Fibroblast of skin of scalp (primary cell): Measurements from ENCODE around the gene CDHR4.
"Not testable (repeated sequence)": the region's sequence is repeated elsewhere in the genome, so short reads cannot be mapped to it uniquely, and the experiment has no call there.

Experiments
- DNase-seq: peaks from one replicate; pipeline ENCODE4 v3.0.0-alpha.2; 2013

The CDHR4 gene

DNA sequence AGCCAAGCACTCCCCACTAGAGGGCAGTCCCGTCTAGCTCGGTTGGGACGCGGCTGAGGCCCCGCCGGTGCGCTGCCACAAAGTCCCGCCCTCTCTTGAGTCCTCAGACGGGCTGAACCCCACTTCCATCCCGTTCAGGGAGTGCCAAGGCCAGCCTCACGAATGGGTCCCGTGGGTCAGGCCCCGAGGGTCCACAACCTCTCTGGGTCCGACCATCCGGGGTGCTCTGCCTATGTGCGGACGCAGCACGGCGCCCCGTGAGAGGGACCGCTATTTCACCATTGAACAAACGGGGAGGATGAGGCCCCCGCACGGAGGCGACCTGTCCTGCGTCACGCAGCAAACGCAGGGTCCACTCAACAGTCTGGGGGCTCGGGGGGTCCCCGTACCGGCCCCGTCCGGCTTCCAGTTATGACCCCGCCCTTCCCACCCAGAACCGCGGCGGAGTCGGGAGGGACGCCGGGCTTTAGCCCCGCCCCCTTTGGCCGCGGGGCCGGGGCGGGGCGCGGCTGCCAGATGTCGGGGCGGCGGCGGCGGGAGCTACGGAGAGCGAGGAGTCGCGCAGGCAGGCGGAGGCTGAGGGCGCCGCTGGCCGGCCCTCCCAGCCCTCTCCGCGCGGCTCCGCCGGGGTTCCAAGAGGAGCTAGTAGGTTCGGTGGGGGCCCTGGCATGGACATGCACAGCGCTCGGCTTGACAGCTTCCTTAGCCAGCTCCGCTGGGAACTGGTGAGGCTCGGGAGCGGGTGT lies 3.2 kb upstream of the CDHR4 start, which contains the start of gene INKA1:
Gene INKA1 (plus strand): TSS at position 543 of the 746 bp plus-strand sequence. CDS start 132 bp downstream, at position 675.
- DNase-seq: peak; percentile 82

- DNase-seq: no peak
These were observed 1.5 kb upstream of the CDHR4 start for GRCh38 chr3:49801160-49801559.

GRCh38 chr3:49799105-49799504 lies 568 bp downstream of the CDHR4 start:
- DNase-seq: no peak

DNA sequence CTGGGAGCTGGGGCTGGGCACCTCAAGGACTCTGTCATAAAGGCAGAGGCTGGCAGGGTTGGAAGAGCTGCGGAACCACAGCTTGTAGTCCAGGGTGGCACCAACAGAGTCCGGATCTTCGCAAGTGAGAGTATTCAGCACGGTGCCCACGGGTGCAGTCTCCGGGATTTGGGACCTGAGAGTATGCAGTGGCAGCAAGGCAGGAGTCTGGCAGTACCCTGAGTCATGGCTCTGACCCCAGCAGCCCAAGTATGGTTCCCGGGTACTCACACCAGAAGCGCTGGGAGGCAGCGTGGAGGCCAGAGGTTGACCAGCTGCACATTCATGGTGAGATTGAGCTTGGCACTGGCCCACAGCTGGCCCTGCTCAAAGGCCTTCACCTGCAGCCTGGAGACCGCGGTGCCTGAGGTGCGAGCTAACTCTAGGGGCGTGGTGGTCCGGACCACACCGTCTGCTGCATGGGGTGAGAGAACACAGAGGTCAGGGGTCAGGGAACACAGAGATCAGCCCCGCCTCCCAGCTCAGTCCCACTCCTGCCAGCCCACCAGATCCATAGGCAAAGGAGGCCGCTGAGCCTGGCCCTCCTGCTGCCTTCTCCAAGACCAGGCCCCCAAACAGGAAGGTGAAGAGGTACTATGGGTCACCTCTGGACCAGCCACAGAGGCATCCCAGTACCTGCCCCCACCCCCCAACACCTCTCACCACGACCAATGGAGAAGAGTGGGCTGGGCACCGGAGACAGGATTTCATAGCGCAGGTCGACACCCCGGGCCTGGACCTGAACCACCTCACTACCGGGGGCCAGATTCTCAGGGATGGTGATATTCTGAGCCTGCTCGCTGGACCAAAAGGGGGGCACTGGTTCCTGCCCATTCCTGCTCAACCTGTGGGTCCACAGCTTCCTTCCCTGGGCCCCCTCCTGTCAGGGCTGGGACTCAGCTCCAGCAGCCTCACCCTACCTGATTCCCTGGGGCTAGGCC lies 4.5 kb downstream of the CDHR4 start:
- DNase-seq: no peak

DNA sequence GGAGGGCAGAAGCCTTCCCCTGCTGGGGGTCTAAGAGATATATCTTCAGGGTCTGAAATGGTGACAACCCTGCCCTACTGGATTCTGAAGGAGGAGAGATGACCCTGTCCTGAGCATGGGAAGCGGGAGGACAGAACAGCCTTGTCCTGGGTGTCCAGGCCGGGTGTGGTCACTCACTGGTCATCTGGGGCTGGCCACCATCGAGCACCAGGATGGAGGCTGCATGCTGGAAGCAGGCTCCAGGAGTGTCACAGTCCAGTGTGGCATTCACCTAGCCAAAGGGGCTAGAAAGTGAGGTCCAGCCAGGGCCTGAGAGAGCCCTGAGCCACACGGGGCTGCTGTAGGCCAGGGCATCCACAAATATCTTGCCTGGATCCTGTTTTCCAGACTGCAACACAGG lies 5.2 kb downstream of the CDHR4 start:
- DNase-seq: no peak

DNA sequence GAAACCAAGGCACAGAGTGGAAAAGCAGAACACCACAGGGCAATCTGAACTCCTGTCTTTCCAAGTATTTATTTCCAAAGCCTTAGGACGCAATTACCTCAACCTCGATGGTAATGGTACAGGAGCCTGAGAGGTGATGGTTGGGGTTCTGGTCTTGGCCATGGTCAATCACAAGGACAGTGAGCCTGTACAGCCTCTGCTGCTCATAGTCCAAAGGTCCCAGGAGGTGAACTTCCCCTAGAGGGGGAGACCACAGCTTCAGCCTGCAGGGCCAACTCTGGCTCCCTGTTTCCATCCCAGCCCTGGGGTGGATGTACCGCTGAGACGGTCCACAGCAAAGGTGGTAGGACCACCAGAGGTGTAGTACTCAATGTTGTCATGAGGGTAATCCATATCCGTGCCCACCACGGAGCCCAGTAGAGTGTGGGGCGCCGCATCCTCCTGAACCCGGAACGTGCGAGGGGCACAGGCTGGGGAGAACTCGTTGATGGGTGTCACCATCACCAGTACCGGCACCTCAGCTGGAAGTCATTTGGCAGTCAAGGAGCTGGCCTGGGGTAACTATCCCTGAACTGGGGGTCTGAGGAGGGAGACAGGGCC lies 6.1 kb downstream of the CDHR4 start:
- DNase-seq: no peak

DNA sequence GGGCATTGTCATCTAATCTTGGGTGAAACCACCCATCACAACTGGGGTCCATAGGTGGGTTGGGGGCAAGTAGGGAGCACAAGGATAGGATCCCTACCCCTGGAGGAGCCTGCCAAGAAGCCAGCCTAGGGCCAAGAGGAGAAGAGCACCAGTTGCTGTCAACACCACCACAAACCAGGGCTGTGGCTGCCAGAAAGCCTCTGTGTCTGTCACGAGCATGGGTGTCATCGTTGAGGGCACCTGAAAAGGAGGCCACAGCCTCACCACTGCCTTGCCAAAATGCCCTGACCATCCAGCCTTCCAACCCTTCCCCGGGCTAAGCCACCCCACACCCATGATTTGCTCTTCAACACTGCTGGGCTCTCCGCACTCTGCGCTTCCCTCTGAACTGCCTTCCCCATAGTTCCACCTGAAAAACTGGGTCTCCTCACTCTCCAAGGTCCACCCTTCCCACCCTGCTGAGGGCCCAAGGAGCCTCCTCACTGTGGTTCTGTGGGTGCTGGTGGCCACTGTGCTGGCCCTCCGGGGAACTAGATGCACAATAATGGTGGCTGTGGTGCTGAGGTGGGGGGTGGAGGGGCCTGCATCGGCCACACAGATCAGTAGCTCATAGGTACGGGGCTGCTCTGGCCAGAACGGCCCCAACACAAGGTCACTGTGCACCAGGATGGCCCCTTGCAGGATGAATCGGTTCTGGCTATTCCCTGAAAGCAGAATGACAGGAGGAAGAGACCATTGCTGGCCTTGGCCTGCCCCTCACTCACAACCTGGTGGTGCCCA lies 7.1 kb downstream of the CDHR4 start:
- DNase-seq: no peak

DNA sequence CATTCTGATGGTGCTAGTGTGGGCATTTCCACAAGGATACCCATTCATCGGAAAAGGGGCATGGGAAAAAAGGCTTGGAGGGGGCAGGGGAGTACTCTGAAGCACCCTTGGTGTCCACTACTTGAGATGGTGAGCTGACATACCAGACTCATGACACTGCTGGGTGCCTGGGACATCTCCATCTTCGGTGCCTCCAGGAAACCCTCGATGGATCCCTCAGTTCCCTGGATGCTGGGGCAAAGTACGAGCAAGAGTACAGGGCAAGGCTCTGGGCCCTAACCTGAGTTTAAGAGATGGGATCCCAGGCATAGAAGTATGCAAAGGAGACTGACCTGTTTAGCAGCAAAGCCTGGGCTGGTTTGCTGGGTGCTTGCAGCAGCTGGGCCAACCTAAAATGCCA lies 8.1 kb downstream of the CDHR4 start:
- no peak for DNase-seq

GRCh38 chr3:49790626-49791411 lies 8.9 kb downstream of the CDHR4 start:
- DNase-seq: peak; percentile 17

GRCh38 chr3:49788056-49788455 lies 11.6 kb downstream of the CDHR4 start:
- no peak for DNase-seq

DNA sequence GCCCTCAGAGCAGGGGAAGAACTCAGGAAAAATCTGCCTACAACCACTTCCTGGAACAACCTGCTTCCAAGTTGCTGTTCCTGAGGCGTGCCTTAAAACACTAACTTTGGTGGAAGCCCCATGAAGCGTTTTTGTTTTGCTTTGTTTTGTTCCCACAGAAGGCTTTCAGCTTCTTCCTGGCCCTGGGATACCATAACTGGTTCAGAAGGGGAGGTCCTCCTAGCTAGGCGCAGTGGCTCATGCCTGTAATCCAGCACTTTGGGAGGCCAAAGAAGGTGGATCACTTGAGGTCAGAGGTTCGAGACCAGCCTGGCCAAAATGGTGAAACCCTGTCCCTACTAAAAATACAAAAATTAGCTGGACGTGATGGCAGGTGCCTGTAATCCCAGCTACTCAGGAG lies 12.1 kb downstream of the CDHR4 start:
- no peak for DNase-seq

DNA sequence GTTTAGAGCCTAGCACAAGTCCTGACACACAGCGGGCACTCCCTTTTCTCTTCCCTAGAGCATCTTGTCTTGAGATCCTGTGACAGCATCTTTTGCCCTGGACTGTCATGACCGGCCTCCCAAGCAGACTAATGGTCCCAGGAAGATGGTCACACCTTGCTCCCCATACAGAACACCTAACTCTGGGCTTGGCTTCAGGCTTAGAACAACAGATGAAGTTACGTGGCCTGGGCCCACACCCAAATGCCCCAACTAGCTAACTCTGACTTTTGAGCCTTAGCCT lies 12.6 kb downstream of the CDHR4 start:
- DNase-seq: no peak

- peak; percentile 100 for DNase-seq
These were observed 13.1 kb downstream of the CDHR4 start, which contains the start of gene IP6K1 for GRCh38 chr3:49786357-49787181. Gene IP6K1 (minus strand): TSS chr3:49786542. CDS start chr3:49748040, 38,502 bp downstream.

DNA sequence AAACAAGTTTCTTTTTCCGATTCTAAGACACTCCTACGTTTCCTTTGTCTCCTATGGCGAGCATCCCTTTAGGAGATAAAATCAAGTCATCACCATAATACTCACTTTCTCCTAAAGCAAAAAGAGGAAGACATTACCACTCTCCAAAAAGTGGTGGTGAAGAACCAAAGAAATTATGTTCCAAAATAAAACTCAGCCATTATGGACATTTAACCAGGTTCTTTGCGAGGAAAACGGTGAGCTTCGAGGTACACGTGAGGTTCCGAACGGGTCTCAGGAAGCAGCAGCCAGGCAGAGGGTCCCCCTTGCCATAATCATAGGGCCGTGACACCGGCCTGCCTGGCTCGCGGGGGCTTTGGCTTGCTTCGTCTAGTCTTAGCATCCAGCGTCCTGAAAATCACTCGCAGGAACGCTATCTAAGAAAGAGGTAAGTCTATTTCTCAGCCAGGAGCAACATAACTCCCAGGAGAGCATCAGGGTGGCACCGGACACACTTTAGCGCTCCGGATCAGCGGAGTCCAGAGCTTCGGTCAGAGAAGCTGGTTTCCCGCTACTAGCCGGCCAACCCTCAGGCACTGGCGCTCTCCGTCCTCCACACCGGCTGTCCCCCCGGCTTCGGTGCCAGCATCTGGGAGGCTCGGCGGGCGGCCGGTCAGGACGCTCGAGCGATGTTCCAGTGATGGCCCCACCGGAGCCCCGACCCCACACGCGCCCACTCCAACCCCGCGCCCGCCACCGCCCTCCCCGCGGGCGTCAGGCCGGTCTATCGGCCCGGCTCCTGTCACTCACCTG lies 13.9 kb downstream of the CDHR4 start:
- DNase-seq: peak; percentile 9

DNA sequence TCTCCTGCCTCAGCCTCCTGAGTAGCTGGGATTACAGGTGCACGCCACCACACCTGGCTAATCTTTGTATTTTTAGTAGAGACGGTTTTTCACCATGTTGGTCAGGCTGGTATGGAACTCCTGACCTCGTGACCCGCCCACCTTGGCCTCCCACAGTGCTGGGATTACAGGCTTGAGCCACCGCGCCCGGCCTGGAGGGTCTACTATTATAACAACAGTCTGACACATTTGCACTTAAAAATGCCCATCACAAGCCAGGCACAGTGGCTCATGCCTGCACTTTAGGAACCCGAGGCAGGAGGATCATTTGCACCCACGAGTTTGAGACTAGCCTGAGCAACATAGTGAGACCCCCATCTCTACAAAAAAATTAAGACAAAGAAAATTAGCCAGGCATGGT lies 17.4 kb downstream of the CDHR4 start:
- DNase-seq: not testable (repeated sequence)

DNA sequence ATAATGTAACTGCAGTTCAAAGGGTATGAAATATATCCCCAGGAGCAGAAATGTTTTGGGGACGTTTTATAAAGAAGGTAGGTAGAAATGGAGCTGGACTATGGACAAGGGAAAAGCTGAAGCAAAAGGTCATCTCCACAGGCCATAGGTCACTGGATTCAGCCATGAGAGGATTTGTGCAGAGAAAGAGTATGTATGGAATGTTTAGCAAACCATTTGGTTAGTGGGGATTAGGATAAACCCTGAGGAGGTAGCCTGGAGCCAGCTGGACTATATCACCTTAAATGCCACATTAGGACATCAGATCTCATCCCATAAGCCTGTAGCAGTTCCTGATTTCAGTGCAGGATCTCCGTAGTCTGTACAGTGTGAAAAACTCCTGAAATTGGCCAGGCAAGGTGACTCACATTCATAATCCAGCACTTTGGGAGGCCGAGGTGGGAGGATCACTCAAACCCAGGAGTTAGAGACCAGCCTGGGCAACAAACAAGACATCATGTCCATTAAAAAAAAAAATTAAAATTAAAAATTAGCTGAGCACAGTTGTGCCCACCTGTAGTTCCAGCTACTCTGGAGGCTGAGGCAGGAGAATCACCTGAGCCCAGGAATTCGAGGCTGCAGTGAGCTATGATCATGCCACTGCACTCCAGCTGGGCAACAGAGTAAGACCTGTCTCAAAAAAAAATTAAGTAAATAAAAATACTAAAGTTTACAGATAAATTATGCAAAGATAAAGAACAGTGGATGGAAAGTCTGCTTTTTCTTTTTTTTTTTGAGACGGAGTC lies 18.1 kb downstream of the CDHR4 start:
- DNase-seq: no peak

- not testable (repeated sequence) for DNase-seq
These were observed 18.7 kb downstream of the CDHR4 start for GRCh38 chr3:49780975-49781365.

GRCh38 chr3:49780080-49780974 lies 19.3 kb downstream of the CDHR4 start:
- DNase-seq: no peak
